K562 (cell line): ENCODE results near the gene LRRC9. TPM values are rescaled to one million over a fixed set of nuclear protein-coding genes. Genes with fewer than 3 reads are reported as not detected.

Experiments used
- ATAC-seq: fragments of 200-7000 bp; cut with Tn5 transposase; 3 replicates; pipeline ENCODE4 v1.9.1; 2020; ENCODE audit warnings: moderate library complexity
- BruUV-seq: library from RNA; stranded (reverse); fragments of 400-500 nt; replicated peaks from 2 replicates; lab custom pipeline; 2021; lab: Mats Ljungman, UMichigan
- CTCF ChIA-PET: fragments of 300-600 bp; formaldehyde crosslinking; extraction: SDS; loops from one replicate; lab custom pipeline; 2021; ENCODE audit warnings: low intra/inter-chr PET ratio; lab: Yijun Ruan, JAX
- POLR2A ChIA-PET: fragments of 300-600, 350-650 bp; sonication (Branson Sonifier 250); formaldehyde crosslinking; extraction: SDS; loops from one replicate; lab custom pipeline; 2021; ENCODE audit warnings: antibody characterized with exemption, inconsistent platforms; lab: Yijun Ruan, JAX
- DNase-seq, 4 experiments: peaks; one replicate each; pipeline versions ENCODE4 v3.0.0 to v3.0.0-alpha.2; 2011 to 2018; ENCODE audit warnings: low spot score in 3 of 4, mixed read lengths in 3 of 4; ENCODE audit errors: extremely low read depth in 1 of 4
- FAIRE-seq: peaks from 2 replicates; lab custom pipeline; 2011; peaks lifted over from hg19 to GRCh38; lab: Jason Lieb, UNC
- H2AFZ ChIP-seq: 2 replicates; pipeline ENCODE4 v1.6.0; 2011; ENCODE audit warnings: low read depth, low read length, control low read depth, inconsistent platforms
- H3K27ac ChIP-seq: fragments of 200-600 bp; 3 replicates; pipeline ENCODE4 v1.8.0; 2011; ENCODE audit warnings: low read depth, mild to moderate bottlenecking, control low read depth, inconsistent platforms, low read length, moderate library complexity, mixed read lengths; ENCODE audit errors: extremely low read depth
- H3K27me3 ChIP-seq, 2 experiments: fragments of 300-600 bp in 1 of 2; 2 replicates in 1 of 2; 3 replicates in 1 of 2; pipeline versions ENCODE4 v1.6.0 to v1.8.0; 2011; ENCODE audit warnings: inconsistent platforms in 2 of 2, low read length in 2 of 2, mild to moderate bottlenecking in 1 of 2, mixed read lengths in 1 of 2, moderate library complexity in 1 of 2; ENCODE audit not compliant: control insufficient read depth in 2 of 2, insufficient read depth in 2 of 2
- H3K36me3 ChIP-seq: fragments of 300-600 bp; 3 replicates; pipeline ENCODE4 v1.8.0; 2011; ENCODE audit warnings: mild to moderate bottlenecking, low read length, inconsistent platforms; ENCODE audit not compliant: control insufficient read depth, insufficient read depth
- H3K4me1 ChIP-seq, 2 experiments: fragments of 200-600 bp in 1 of 2; replicated peaks in 1 of 2; 2 replicates in 1 of 2; 3 replicates in 1 of 2; pipeline versions ENCODE4 v1.5.1 to v1.8.0; 2011; ENCODE audit warnings: inconsistent platforms in 2 of 2, low read length in 2 of 2, mild to moderate bottlenecking in 1 of 2, mixed read lengths in 1 of 2, moderate library complexity in 1 of 2; ENCODE audit not compliant: control insufficient read depth in 2 of 2, insufficient read depth in 2 of 2
- H3K4me2 ChIP-seq: 2 replicates; pipeline ENCODE4 v1.6.1; 2011; ENCODE audit warnings: low read length, control low read depth, inconsistent platforms, mixed read lengths; ENCODE audit not compliant: insufficient read depth
- H3K4me3 ChIP-seq: fragments of 200-600 bp; sonication (generic), shearing (Covaris generic); 2 replicates; pipeline ENCODE4 v1.5.1; 2016; ENCODE audit warnings: control low read depth, inconsistent platforms
- H3K79me2 ChIP-seq: fragments of 200-600 bp; 3 replicates; pipeline ENCODE4 v1.8.0; 2011; ENCODE audit warnings: low read length, inconsistent platforms; ENCODE audit not compliant: control insufficient read depth, insufficient read depth
- H3K9ac ChIP-seq, 2 experiments: 2 replicates each; pipeline versions ENCODE4 v1.6.0 to v1.6.1; 2011; ENCODE audit warnings: low read depth in 2 of 2, low read length in 2 of 2, control low read depth in 1 of 2, inconsistent platforms in 1 of 2, mild to moderate bottlenecking in 1 of 2, mixed read lengths in 1 of 2; ENCODE audit not compliant: insufficient read depth in 1 of 2
- H3K9me1 ChIP-seq: one replicate; pipeline ENCODE4 v1.6.0; 2011; ENCODE audit warnings: inconsistent platforms, mild to moderate bottlenecking, low read length, moderate library complexity; ENCODE audit not compliant: control insufficient read depth, insufficient read depth
- H3K9me3 ChIP-seq: replicated peaks from 2 replicates; pipeline ENCODE4 v1.5.1; 2011; ENCODE audit warnings: low read depth, low read length, inconsistent platforms; ENCODE audit not compliant: control insufficient read depth, insufficient read depth
- H4K20me1 ChIP-seq: replicated peaks from 2 replicates; pipeline ENCODE4 v1.6.1; 2011; ENCODE audit warnings: low read length, inconsistent platforms, mixed read lengths; ENCODE audit not compliant: control insufficient read depth, insufficient read depth
- ETS2 ChIP-seq: IDR thresholded peaks from 2 replicates; pipeline ENCODE4 v1.6.1; 2016; ENCODE audit warnings: borderline replicate concordance, missing genetic modification characterization, mild to moderate bottlenecking, moderate library complexity, missing compliant biosample characterization; ENCODE audit not compliant: poor library complexity, severe bottlenecking
- in situ Hi-C: fragments of 300-500 bp; cut with MboI; formaldehyde crosslinking; loops from 4 replicates; pipeline ENCODE4 v1.15.0; 2018; ENCODE audit warnings: inconsistent platforms, mixed read lengths
- intact Hi-C: fragments of 100-400 bp; cut with micrococcal nuclease; formaldehyde crosslinking; loops from 2 replicates; pipeline ENCODE4 v1.14.2; 2022
- polyA plus RNA-seq, 8 experiments: library from polyadenylated mRNA; depleted of rRNA in 4 of 8; stranded (reverse) in 5 of 8; unstranded in 3 of 8; fragments of >200 nt; fragmentation: Nextera tagmentation in 2 of 8; fragmentation: Illumina TruSeq in 1 of 8; extraction: Ambion mirVana in 2 of 8; extraction: Trizol in 1 of 8; gene quantifications; 2 replicates each; pipeline versions ENCODE4 v1.2.1 to v1.2.3, GENCODE V29; 2011 to 2014; ENCODE audit warnings: inconsistent platforms in 1 of 8, missing spikeins in 1 of 8
- total RNA-seq, 7 experiments: library from RNA; depleted of rRNA in 6 of 7; stranded (reverse); fragments of >200 nt in 6 of 7; fragmentation: Illumina TruSeq in 2 of 7; extraction: Trizol in 2 of 7; gene quantifications; 2 replicates each; pipeline versions ENCODE4 v1.2.1 to v1.2.3, GENCODE V29; 2011 to 2021; ENCODE audit warnings: low replicate concordance in 1 of 7
- TF ChIP-seq, protein P1 (sequence below), 2 experiments: fragments of 450-650 bp; IDR thresholded peaks; 2 replicates each; pipeline ENCODE4 v1.6.1; 2018; ENCODE audit warnings: mild to moderate bottlenecking in 2 of 2, low read depth in 1 of 2; ENCODE audit not compliant: partially characterized antibody in 2 of 2
- TF ChIP-seq, protein P2 (sequence below), 2 experiments: fragments of 450-650 bp in 1 of 2; sonication (generic) in 1 of 2; formaldehyde crosslinking in 1 of 2; IDR thresholded peaks; 2 replicates each; pipeline versions ENCODE4 v1.7.1 to v1.9.0; 2016 to 2022; ENCODE audit warnings: inconsistent platforms in 1 of 2, mild to moderate bottlenecking in 1 of 2, missing genetic modification reagents in 1 of 2

The LRRC9 gene
- total and polyA plus RNA-seq, 9 of the 15 experiments (the other 6 are each of a cell fraction or from before 2014, with no cell fraction given), result not detected

DNA sequence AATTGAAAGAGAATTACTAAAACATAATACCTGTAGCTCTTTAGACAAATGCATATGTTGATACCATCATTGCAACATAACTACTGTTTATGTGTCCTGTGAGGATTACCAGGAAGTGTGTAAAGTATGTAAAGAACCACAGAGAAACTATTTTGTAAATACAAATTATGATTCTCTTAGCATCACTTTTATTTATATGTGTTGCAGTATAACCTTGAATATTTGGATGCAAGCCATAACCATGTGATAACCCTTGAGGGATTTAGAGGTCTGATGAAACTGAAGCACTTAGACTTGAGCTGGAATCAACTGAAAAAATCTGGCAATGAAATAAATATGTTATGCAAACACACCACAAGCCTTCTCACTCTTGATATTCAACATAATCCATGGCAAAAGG is 77.5 kb downstream of the LRRC9 start:
- ATAC-seq (no peak), DNase-seq (no peak), FAIRE-seq (no peak)
- Histone ChIP-seq H3K9me3 (no peaks in the 10 kb centered on the region), H3K36me3 (no peaks in the 10 kb centered on the region), H2AFZ (no peak overlapping the region), H3K9me1 (no peaks in the 10 kb centered on the region), H3K4me3 (no peak overlapping the region), H3K27me3 (no peaks in the 10 kb centered on the region), H4K20me1 (no peaks in the 10 kb centered on the region), H3K4me2 (no peak overlapping the region), H3K79me2 (no peaks in the 10 kb centered on the region), H3K27ac (no peak overlapping the region), H3K9ac (no peak overlapping the region), H3K4me1 (no peaks in the 10 kb centered on the region)
- no TSS peak for BruUV-seq
- intact Hi-C loops (no loop called here), in situ Hi-C loops (no loop called here)
- CTCF ChIA-PET, result no interaction called here
- no peak for TF ChIP-seq ETS2 (tag)
- TF ChIP-seq, protein P1, sequence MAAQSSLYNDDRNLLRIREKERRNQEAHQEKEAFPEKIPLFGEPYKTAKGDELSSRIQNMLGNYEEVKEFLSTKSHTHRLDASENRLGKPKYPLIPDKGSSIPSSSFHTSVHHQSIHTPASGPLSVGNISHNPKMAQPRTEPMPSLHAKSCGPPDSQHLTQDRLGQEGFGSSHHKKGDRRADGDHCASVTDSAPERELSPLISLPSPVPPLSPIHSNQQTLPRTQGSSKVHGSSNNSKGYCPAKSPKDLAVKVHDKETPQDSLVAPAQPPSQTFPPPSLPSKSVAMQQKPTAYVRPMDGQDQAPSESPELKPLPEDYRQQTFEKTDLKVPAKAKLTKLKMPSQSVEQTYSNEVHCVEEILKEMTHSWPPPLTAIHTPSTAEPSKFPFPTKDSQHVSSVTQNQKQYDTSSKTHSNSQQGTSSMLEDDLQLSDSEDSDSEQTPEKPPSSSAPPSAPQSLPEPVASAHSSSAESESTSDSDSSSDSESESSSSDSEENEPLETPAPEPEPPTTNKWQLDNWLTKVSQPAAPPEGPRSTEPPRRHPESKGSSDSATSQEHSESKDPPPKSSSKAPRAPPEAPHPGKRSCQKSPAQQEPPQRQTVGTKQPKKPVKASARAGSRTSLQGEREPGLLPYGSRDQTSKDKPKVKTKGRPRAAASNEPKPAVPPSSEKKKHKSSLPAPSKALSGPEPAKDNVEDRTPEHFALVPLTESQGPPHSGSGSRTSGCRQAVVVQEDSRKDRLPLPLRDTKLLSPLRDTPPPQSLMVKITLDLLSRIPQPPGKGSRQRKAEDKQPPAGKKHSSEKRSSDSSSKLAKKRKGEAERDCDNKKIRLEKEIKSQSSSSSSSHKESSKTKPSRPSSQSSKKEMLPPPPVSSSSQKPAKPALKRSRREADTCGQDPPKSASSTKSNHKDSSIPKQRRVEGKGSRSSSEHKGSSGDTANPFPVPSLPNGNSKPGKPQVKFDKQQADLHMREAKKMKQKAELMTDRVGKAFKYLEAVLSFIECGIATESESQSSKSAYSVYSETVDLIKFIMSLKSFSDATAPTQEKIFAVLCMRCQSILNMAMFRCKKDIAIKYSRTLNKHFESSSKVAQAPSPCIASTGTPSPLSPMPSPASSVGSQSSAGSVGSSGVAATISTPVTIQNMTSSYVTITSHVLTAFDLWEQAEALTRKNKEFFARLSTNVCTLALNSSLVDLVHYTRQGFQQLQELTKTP (IDR thresholded peaks at IDR 0.05; ENCODE audit: low read depth in 1 of 2, partially characterized antibody in 2 of 2), result no peak
- TF ChIP-seq, protein P2, sequence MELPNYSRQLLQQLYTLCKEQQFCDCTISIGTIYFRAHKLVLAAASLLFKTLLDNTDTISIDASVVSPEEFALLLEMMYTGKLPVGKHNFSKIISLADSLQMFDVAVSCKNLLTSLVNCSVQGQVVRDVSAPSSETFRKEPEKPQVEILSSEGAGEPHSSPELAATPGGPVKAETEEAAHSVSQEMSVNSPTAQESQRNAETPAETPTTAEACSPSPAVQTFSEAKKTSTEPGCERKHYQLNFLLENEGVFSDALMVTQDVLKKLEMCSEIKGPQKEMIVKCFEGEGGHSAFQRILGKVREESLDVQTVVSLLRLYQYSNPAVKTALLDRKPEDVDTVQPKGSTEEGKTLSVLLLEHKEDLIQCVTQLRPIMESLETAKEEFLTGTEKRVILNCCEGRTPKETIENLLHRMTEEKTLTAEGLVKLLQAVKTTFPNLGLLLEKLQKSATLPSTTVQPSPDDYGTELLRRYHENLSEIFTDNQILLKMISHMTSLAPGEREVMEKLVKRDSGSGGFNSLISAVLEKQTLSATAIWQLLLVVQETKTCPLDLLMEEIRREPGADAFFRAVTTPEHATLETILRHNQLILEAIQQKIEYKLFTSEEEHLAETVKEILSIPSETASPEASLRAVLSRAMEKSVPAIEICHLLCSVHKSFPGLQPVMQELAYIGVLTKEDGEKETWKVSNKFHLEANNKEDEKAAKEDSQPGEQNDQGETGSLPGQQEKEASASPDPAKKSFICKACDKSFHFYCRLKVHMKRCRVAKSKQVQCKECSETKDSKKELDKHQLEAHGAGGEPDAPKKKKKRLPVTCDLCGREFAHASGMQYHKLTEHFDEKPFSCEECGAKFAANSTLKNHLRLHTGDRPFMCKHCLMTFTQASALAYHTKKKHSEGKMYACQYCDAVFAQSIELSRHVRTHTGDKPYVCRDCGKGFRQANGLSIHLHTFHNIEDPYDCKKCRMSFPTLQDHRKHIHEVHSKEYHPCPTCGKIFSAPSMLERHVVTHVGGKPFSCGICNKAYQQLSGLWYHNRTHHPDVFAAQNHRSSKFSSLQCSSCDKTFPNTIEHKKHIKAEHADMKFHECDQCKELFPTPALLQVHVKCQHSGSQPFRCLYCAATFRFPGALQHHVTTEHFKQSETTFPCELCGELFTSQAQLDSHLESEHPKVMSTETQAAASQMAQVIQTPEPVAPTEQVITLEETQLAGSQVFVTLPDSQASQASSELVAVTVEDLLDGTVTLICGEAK (IDR thresholded peaks at IDR 0.05), result no peak
- TF ChIP-seq, protein P2 (CRISPR knock-in tag; IDR thresholded peaks at IDR 0.05), result no peak
- POLR2A ChIA-PET, result no interaction called here
